NK-92 (cell line): Measurements from ENCODE around the gene P2RX6.
"Not testable (repeated sequence)": the region's sequence is repeated elsewhere in the genome, so short reads cannot be mapped to it uniquely, and the experiment has no call there.

ENCODE experiments used
- DNase-seq: peaks from one replicate; lab custom pipeline; 2025; ENCODE audit not compliant: unreplicated experiment; lab: John Stamatoyannopoulos, UW

Gene P2RX6

DNA sequence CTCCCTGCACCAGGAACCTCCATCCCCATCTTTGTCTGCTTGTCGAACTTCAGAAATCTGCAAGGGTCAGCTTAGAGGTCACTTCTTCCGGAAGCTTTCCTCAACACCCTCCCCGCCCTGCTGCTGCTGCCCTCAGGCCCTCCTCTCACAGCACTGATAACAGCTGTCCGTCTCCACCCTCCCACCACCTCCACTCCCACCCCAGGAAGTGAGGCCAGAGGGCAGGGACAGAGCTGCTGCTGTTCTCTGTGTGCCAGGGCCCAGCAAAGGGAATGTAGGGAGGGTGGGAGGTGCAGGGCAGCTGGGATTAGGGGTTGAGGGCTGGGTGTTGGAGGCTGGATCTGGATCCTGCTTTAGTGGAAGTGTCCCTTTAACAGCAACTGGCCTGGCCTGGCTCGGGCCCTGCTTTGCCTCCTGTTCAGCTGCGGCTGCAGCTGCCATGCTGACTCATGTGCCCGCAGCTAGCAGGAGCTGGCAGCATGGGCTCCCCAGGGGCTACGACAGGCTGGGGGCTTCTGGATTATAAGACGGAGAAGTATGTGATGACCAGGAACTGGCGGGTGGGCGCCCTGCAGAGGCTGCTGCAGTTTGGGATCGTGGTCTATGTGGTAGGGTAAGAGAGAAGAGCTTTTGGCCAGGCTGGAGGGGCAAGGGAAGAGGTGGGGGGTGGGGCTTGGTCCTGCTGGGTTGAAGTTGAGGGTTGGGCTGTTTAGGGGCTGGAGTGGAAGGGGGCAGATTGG lies at the start of gene P2RX6:
Gene P2RX6 (plus strand): TSS at position 440 of the 740 bp plus-strand sequence. CDS start 10 bp downstream, at position 450.
- no peak for DNase-seq

DNA sequence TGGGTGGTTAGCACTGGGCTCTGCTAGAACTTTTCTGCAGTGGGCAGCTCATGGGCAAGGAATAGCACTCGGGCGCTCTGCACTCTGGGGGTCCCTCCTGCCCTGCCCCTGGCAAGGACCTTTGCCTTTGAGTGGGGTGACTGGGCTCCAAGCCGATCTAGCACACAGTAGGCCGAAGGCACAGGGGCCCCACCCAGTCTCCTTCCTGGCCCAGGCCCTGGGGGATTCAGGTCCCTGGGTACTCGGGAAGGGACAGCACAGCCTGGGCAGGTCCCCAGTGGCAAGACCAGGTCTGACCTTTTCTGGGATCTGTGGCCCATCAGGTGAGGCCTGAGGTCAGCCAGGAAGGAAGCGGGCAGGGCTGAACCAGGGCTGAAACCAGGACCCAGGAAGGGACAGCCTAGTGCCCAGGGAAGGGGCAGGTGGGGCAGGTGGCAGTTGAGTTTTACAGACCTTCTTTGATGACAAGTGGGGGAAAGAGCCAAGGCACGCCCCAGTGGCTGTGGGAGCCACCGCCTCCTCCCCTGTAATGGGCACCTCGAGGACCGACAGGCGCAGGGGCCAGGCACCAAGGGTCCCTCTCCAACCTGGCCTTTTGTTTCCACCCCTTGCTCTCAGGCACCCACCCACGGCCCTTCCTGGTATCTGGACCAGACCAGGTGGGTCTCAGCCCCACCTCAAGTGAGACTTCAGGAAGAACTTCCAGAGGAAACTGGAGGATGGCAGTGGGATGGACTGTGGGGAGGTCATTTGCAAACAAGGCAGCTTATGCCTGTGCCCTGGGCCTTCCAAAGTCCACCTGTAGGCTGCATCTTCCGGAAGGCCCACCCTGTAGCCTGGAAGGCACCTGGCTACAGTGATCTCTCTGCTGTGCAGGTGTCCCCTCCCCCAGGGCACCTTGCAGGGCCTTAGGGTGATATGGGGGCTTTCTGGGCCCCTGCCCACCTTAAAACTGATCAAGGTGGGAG lies 48.8 kb upstream of the P2RX6 start:
- no peak for DNase-seq

DNA sequence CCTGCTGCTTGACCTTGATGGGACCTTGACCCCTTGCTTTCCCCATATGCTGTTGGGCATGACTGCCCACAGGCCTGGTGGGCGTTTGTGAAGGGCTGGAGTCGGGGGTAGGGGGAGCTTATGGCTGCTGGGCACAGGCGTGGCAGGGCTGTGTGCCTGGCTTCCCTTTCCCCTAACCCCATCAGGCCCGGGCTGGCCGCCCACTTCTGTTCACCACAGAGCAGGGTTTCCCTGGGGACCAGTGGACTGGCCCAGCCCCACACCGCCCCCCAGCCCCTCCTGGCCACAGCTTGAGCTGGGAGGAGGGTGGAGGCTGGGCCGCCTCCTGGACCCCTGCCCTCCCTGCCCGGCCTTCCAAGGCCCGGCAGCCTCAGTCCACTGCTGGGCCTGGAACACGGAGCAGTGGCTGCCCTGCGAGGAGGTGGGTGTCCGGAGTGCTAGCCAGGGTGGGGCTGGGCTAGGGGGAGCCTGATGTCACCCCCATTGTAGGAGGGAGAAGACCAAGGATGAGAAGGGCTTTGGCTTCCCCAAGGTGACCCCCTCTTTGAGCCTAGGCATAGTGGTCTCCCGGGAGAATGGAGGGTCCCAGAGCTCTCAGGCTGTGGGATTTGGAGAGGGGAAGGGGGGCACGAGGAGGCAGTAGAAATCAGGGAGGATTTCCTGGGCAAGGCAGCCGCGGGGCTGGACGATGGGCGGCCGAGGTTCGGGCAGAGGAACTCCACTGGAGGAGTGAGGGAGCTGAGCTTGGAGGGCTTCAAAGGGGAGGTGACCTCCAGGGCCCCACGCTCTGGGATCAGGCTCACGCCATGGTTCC lies 47.9 kb upstream of the P2RX6 start, which contains the start of gene AIFM3:
Gene AIFM3 (plus strand): TSS at position 373 of the 814 bp plus-strand sequence. CDS start 690 bp downstream, outside the sequence.
- DNase-seq, result no peak

DNA sequence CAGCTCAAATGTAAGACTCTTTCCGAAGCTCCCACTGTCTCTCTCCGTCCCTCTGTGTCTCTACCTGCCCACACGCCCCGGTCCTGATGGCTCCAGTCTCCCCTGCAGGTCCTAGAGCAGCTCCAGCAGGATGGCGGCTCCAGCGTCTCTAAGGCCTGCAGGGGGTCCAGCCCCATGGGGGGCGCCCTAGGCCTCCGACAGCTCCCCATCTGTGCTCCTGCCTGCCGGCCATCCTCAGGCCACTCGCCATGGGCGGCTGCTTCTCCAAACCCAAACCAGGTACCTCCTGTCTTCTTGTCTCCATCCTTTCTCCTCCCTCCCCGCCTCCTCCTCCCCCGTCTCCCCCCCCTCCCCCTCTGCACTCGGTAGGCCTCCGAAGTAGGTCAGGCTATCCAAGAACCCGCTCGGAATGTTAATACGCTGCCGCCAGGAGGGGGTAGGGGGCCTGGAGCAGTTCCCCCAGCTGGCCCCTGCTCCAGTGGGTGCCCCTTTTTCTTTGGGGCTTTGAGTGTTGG lies 47.2 kb upstream of the P2RX6 start:
- no peak for DNase-seq

DNA sequence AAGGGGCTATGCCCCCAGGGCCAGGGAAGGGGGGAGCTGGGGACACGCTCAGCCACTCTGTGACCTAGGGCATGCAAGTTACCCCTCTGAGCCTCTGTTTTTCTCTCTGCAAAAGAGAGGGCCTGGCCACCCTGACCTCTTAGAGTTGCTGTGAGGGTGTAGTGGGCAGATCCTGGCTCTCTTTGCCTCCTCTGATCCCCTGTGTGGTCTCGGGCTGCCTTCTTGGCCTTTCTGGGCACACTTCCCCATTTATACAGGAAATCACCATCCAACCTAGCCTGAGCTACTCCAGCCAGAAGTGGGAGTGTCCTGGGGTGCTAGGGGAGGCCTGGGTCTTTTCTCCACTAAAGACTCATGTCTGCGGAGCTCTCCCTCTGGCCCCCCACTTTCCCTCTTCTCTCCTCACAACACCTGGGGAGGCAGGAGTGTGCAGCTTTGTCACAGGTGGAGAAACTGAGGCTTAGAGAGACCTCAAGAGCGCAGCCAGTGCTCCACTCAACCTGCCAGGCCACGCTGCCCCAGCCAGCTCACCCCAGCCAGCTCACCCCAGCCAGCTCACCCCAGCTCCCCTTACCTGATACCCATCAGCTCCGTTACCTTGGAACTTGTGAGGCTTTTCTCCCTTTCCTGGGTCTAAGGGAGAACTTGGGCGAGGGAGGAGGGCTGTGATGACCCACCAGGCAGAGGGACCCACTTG lies 46.5 kb upstream of the P2RX6 start:
- DNase-seq, result no peak

DNA sequence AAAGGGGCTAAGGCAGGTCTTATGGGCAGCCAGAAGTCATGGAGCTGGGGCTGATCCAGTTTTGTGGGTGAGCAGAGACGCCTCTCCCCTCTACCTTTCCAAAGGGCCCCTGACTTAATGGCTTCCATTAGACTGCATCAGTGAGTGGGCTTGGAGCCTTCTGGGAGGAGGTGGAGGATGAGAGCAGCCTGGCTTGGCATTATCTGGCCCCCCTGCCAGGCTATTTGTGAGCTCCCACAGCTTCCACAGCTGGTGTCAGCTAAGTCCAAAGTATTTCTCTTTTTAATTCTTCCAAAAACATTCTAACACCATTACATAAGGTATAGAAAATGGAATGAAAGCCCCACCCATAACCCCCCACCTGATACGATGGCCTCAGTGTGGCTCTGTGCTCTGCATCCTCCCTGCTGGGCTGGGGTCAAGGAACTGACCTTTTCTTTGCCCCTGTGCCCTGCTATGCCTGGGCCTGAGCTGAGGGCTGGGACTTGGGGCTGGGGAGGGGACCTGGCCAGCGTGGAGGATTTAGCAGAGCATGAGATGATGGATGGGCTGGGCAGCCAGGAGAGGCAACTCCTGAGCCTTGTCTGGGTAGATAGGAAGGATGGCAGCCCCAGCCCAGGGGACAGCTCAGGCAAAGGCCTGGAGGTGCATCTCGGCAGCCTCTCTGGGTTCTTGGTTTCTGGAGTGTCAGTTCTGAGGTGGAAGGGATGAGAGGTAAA lies 43.9 kb upstream of the P2RX6 start:
- no peak for DNase-seq

DNA sequence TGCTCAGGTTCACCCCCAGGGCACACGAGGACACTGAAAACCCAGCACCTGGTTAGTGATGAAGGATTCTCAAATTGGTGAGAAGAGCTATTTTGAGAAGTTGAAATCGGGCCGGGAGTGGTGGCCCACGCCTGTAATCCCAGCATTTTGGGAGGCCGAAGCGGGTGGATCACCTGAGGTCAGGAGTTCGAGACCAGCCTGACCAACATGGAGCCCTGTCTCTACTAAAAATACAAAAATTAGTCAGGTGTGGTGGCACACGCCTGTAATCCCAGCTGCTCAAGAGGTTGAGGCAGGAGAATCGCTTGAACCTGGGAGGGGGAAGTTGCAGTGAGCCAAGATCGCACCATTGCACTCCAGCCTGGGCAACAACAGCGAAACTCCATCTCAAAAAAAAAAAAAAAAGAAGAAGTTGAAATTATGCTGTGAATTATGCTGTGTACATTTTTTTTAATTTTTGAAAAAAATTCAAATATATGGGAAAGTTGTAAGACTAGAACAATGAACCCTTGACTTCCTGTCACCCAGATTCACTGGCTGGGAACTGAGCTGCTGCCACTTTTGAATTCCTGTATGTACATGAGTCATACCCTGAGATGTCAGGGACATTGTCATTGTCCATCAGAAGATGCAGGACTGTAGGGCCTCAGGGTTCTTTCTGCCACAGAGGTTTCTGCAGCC lies 42.8 kb upstream of the P2RX6 start:
- DNase-seq, result not testable (repeated sequence)

DNA sequence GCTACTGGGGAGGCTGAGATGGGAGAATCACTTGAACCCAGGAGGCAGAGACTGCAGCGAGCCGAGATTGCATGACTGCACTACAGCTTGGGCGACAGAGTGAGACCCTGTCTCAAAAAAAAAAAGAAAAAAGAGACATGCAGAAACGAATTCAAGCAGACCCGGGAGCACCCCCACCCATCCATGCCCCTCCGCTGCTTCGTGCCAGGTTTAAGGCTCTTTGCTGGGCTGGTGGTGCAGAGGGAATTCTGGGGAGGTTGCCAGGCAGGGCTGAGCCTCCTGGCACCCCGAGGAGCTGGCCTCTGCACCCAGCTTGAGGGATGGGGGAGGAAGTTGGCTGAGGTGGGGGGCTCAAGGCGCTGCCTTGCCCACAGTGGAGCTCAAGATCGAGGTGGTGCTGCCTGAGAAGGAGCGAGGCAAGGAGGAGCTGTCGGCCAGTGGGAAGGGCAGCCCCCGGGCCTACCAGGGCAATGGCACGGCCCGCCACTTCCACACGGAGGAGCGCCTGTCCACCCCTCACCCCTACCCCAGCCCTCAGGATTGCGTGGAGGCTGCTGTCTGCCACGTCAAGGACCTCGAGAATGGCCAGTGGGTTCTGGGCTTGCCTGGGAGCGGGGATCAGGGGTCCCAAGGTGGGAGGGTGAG lies 41.9 kb upstream of the P2RX6 start:
- no peak for DNase-seq

DNA sequence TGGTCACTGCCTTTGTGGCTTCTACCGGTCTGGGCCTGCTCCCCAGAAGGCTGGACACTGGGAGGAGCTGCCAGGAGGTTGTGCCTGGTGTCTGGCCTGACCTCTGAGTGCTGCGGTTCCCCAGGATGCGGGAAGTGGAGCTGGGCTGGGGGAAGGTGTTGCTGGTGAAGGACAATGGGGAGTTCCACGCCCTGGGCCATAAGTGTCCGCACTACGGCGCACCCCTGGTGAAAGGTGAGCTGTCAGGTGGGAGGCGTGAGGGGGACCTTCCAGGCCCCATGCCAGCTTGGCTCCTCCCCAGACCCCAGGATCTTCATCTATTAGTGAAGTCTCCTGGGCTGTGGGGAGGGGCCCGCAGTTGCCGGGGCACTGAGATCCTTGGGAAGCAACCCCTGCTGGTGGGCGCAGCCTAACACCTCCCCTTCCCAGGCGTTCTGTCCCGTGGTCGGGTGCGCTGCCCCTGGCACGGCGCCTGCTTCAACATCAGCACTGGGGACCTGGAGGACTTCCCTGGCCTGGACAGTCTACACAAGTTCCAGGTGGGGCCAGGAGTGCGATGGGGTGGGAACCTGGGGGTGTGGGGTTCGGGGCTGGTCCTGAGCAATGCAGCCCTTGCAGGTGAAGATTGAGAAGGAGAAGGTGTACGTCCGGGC lies 41.2 kb upstream of the P2RX6 start:
- DNase-seq, result no peak

DNA sequence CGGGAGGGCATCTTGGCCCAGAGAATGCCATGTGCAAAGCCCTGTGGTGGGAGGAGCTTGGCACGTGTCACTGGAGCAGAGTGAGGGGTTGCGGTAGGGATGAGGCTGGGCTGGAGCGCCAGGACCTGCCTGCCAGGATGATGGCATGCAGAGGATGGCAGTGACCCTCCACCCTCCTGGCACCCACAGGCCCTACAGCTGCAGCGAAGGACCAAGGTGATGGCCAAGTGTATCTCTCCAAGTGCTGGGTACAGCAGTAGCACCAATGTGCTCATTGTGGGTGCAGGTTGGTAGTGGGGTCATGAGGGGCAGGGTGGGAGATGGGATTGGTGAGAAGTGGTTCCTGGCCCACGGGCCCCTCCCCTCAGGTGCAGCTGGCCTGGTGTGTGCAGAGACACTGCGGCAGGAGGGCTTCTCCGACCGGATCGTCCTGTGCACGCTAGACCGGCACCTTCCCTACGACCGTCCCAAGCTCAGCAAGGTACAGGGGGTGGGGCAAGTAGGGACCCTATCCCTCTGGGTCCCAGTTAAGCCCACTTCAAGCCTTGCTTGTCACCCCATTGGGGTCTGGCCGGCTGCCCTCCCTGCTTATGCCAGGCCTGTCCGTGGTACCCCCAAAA lies 40.5 kb upstream of the P2RX6 start:
- DNase-seq, result no peak

DNA sequence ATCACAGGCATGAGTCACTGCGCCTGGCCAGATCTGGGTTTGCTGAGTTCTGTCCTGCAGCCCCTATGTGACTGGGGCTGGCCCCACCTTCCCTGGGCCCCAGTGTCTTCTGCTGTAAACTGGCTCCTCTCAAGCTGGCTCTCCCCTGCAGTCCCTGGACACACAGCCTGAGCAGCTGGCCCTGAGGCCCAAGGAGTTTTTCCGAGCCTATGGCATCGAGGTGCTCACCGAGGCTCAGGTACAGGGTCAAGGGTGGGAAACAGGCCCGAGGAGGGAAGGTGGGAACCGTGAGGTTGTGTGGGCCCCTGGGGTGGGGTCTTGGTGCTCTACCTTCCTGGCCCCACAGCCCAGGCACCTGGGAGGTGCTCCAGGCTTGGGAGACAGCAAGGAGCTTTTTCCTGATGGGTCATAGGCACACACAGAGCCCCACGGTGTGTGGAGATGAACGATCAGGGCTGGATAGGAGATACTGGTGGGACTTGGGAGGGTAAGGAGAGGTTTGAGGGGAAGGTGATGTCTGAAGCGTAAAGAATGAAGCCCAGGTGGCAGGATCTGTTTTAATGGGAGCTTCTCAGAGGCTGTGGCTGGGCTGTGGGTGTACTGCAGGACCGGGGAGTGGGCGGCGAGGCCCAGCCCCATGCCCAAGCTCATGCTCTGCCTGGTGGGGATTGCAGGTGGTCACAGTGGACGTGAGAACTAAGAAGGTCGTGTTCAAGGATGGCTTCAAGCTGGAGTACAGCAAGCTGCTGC lies 39.2 kb upstream of the P2RX6 start:
- DNase-seq, result no peak

DNA sequence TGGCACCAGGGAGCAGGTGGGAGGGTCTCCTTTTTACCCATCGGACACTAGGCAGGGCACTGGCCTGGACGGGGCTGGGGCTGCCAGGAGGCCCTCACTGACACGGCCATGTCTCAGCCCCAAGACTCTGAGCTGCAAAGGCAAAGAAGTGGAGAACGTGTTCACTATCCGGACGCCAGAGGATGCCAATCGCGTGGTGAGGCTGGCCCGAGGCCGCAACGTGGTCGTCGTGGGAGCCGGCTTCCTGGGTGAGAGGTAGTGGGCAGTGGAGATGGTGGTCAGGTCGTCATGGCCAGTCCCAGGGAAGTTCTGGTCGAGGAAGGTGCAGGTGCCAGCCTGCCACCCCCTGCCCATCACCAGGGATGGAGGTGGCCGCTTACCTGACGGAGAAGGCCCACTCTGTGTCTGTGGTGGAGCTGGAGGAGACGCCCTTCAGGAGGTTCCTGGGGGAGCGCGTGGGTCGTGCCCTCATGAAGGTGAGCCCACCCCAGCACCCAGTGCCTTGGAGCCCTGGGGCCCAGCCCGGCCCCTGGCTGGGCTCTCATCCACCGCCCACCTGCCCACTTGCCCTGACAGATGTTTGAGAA lies 38.6 kb upstream of the P2RX6 start:
- DNase-seq, result no peak

DNA sequence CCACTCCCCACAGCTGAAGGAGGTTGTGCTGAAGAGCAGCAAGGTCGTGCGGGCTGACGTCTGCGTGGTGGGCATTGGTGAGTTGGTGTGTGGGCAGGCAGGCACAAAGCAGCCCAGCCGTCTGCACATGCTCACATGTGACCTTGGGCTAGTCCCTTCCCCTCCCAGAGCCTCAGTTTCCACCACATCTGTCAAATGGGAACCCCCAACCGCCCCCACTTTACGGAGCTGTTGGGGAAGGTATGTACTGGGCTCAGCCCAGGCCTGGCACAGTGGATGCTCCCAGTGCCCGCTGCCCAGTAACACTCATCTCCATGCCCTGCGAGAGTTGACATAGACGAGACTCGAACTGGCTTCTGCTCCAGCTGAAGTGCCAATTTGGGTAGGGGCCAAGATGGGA lies 37.9 kb upstream of the P2RX6 start:
- DNase-seq, result no peak

DNA sequence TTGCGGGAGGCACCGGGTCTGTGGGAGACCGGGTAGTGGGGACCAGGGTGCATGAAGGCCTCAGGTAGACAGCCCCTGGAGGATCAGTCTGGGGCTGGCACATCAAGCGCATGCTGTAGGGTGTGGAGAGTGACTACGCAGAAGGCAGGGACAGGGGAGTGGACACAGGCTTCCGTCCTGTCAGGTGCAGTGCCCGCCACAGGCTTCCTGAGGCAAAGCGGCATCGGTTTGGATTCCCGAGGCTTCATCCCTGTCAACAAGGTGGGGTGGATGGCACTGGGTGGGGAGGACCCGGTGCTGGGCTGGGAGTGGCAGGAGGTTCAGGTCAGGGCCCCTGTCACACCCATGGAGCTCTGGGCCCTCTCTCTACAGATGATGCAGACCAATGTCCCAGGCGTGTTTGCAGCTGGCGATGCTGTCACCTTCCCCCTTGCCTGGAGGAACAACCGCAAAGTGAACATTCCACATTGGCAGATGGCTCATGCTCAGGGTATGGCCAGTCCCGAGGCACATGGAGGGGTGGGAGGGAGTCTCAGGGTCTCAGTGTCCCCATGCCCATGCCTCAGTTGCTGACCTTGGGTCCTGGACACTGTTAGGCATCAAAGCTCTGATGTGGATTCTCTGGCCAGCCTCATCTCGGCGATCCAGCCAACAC lies 37.3 kb upstream of the P2RX6 start:
- DNase-seq, result no peak

DNA sequence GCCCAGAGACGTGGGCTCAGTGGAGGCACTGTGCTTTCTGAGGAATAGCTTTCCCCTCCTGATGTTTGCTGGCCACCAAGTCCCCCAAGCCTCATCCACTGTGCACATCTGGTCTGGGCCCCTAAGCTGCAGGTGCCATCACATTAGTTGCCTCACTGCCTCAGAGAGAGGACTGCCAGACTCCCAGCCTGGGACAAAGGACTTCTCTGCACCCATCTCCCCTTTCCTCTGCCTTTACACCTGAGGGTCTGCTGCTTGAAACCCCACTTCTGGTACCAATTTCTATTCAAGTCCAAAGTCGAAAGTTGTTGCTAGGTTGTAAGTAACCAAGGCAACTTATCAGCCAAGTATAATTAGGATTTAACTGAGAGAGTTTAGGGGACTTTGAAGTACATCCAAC lies 36.5 kb upstream of the P2RX6 start:
- DNase-seq, result no peak

DNA sequence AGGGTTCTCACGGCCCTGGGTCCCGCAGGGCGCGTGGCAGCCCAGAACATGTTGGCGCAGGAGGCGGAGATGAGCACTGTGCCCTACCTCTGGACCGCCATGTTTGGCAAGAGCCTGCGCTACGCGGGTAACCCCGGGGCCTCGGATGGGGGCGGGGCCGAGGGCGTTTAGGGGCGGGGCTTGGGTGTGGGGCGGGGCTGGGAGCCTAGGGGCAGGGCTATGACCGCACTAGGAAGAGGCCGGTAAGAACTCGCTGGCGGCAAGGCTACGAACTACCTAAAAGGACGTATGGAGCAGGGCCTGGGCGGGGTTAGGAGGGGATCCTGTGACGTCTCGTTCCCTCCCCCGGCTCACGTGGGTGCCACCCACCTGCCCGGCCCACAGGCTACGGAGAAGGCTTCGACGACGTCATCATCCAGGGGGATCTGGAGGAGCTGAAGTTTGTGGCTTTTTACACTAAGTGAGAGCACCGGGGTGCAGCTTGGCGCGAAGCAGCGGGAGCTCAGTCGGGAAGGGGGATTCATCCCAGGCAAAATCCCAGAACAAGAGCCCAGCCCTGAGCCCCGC lies 35.6 kb upstream of the P2RX6 start:
- no peak for DNase-seq
